HepG2 (cell line): ENCODE measurements around the gene KTN1. TPM values are rescaled to one million over a fixed set of nuclear protein-coding genes. Genes with fewer than 3 reads are reported as not detected.

Experiments
- ADNP ChIP-seq: sonication (generic); formaldehyde crosslinking; IDR thresholded peaks from 2 replicates; pipeline ENCODE4 v1.4.0; 2020; ENCODE audit warnings: missing genetic modification reagents
- FOXJ3 ChIP-seq: sonication (generic); formaldehyde crosslinking; IDR thresholded peaks from 2 replicates; pipeline ENCODE4 v1.4.0; 2020; ENCODE audit warnings: missing genetic modification reagents, mild to moderate bottlenecking, borderline replicate concordance
- HNF4G ChIP-seq, 2 experiments: sonication (generic) in 1 of 2; formaldehyde crosslinking in 1 of 2; IDR thresholded peaks; 2 replicates each; pipeline versions ENCODE4 v1.4.0 to v1.6.1; 2011 to 2020; ENCODE audit warnings: borderline replicate concordance in 2 of 2, low read depth in 2 of 2, mild to moderate bottlenecking in 2 of 2, low read length in 1 of 2, missing genetic modification reagents in 1 of 2, moderate library complexity in 1 of 2
- MEF2D ChIP-seq: sonication (generic); formaldehyde crosslinking; IDR thresholded peaks from 2 replicates; pipeline ENCODE4 v1.5.1; 2020; ENCODE audit warnings: mild to moderate bottlenecking, missing genetic modification reagents
- RELA ChIP-seq: sonication (generic); formaldehyde crosslinking; IDR thresholded peaks from 2 replicates; pipeline ENCODE4 v1.4.0; 2020; ENCODE audit warnings: missing genetic modification reagents
- SIX1 ChIP-seq: sonication (generic); formaldehyde crosslinking; IDR thresholded peaks from 2 replicates; pipeline ENCODE4 v1.4.0; 2020; ENCODE audit warnings: missing genetic modification reagents, borderline replicate concordance
- SKI ChIP-seq: fragments of 450-650 bp; IDR thresholded peaks from one replicate; pipeline ENCODE4 v1.6.1; 2018; ENCODE audit warnings: mild to moderate bottlenecking; ENCODE audit not compliant: partially characterized antibody
- SOX5 ChIP-seq: IDR thresholded peaks from 2 replicates; pipeline ENCODE4 v1.6.1; 2016; ENCODE audit warnings: borderline replicate concordance
- ZNF282 ChIP-seq: fragments of 450-650 bp; IDR thresholded peaks from 2 replicates; pipeline ENCODE4 v1.6.1; 2018; ENCODE audit not compliant: partially characterized antibody
- polyA plus RNA-seq, 8 experiments: library from polyadenylated mRNA; depleted of rRNA in 3 of 8; stranded (reverse) in 7 of 8; unstranded in 1 of 8; fragments of >200 nt; fragmentation: Illumina TruSeq in 4 of 8; extraction: Trizol in 4 of 8; gene quantifications; 2 replicates each; pipeline versions ENCODE4 v1.2.1 to v1.2.3, GENCODE V29; 2011 to 2016; ENCODE audit warnings: low read depth in 4 of 8, missing spikeins in 1 of 8, mixed read lengths in 1 of 8; ENCODE audit not compliant: insufficient read depth in 1 of 8
- total RNA-seq, 5 experiments: library from RNA; depleted of rRNA; stranded (reverse); fragments of >200 nt; fragmentation: Illumina TruSeq; extraction: Trizol; gene quantifications; 2 replicates each; pipeline ENCODE4 v1.2.3, GENCODE V29; 2016; ENCODE audit warnings: low read depth in 1 of 5
- TF ChIP-seq, protein P1 (sequence below): sonication (generic); formaldehyde crosslinking; conservative IDR thresholded peaks from 2 replicates; pipeline ENCODE4 v1.4.0; 2020; ENCODE audit warnings: missing genetic modification reagents
- TF ChIP-seq, protein P2 (sequence below): sonication (generic); formaldehyde crosslinking; IDR thresholded peaks from 2 replicates; pipeline ENCODE4 v1.5.1; 2020; ENCODE audit warnings: missing genetic modification reagents, mild to moderate bottlenecking, borderline replicate concordance
- TF ChIP-seq, protein P3 (sequence below): IDR thresholded peaks from 2 replicates; pipeline ENCODE4 v1.6.1; 2016; ENCODE audit warnings: control low read depth
- TF ChIP-seq, protein P4 (sequence below): sonication (generic); formaldehyde crosslinking; IDR thresholded peaks from 2 replicates; pipeline ENCODE4; 2020; ENCODE audit warnings: missing genetic modification reagents, mild to moderate bottlenecking, borderline replicate concordance
- TF ChIP-seq, protein P5 (sequence below): sonication (generic); formaldehyde crosslinking; IDR thresholded peaks from 2 replicates; pipeline ENCODE4 v1.8.0; 2022; ENCODE audit warnings: mild to moderate bottlenecking, missing genetic modification reagents, moderate library complexity
- TF ChIP-seq, protein P6 (sequence below): sonication (generic); formaldehyde crosslinking; IDR thresholded peaks from 2 replicates; pipeline ENCODE4 v1.4.0; 2020; ENCODE audit warnings: missing genetic modification reagents
- TF ChIP-seq, protein P7 (sequence below): IDR thresholded peaks from 2 replicates; pipeline ENCODE4 v1.6.1; 2016; ENCODE audit warnings: low read depth

KTN1 gene
- total and polyA plus RNA-seq, 2 of the 13 experiments (the other 11 are each of a cell fraction or from before 2014, with no cell fraction given) = 60.6 to 169 TPM

DNA sequence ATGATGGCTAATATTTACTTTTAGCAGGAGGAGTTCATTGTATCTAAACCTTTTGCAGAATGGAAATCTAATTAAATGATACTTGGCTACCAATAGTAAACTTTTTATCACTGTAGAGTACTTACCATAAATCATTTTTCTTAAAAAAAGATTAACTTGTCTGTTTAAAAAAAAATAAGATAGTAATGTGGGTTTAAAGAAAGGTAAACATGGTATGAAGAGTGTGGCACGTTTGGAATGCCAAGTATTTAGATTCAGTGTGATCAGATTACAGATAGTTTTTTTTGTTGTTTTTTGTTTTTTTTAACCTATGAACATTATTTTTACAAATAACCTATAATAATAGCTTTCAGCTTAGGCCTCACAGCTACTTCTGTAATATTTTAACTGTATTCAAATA is 25.8 kb downstream of the KTN1 start (continued):
- TF ChIP-seq, protein P1, sequence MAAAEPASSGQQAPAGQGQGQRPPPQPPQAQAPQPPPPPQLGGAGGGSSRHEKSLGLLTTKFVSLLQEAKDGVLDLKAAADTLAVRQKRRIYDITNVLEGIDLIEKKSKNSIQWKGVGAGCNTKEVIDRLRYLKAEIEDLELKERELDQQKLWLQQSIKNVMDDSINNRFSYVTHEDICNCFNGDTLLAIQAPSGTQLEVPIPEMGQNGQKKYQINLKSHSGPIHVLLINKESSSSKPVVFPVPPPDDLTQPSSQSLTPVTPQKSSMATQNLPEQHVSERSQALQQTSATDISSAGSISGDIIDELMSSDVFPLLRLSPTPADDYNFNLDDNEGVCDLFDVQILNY (CRISPR knock-in tag) = no peak
- TF ChIP-seq, protein P2, sequence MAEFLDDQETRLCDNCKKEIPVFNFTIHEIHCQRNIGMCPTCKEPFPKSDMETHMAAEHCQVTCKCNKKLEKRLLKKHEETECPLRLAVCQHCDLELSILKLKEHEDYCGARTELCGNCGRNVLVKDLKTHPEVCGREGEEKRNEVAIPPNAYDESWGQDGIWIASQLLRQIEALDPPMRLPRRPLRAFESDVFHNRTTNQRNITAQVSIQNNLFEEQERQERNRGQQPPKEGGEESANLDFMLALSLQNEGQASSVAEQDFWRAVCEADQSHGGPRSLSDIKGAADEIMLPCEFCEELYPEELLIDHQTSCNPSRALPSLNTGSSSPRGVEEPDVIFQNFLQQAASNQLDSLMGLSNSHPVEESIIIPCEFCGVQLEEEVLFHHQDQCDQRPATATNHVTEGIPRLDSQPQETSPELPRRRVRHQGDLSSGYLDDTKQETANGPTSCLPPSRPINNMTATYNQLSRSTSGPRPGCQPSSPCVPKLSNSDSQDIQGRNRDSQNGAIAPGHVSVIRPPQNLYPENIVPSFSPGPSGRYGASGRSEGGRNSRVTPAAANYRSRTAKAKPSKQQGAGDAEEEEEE = no peak
- TF ChIP-seq ADNP (CRISPR knock-in tag) (no peak), ZNF282 (no peak), SOX5 (CRISPR knock-in tag) (peak; percentile 41; the same call in 1 of the 2 replicates), SIX1 (CRISPR knock-in tag) (peak; percentile 97), HNF4G (IDR thresholded peaks at IDR 0.05; ENCODE audit: borderline replicate concordance, low read depth, low read length) (no peak), HNF4G (CRISPR knock-in tag; IDR thresholded peaks at IDR 0.05; ENCODE audit: borderline replicate concordance, low read depth) (no peak), FOXJ3 (CRISPR knock-in tag) (peak; percentile 56; the same call in 1 of the 2 replicates), MEF2D (CRISPR knock-in tag) (no peak), RELA (CRISPR knock-in tag) (no peak), SKI (no peak)
- TF ChIP-seq, protein P3, sequence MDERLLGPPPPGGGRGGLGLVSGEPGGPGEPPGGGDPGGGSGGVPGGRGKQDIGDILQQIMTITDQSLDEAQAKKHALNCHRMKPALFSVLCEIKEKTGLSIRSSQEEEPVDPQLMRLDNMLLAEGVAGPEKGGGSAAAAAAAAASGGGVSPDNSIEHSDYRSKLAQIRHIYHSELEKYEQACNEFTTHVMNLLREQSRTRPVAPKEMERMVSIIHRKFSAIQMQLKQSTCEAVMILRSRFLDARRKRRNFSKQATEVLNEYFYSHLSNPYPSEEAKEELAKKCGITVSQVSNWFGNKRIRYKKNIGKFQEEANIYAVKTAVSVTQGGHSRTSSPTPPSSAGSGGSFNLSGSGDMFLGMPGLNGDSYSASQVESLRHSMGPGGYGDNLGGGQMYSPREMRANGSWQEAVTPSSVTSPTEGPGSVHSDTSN (CRISPR knock-in tag) = no peak
- TF ChIP-seq, protein P4, sequence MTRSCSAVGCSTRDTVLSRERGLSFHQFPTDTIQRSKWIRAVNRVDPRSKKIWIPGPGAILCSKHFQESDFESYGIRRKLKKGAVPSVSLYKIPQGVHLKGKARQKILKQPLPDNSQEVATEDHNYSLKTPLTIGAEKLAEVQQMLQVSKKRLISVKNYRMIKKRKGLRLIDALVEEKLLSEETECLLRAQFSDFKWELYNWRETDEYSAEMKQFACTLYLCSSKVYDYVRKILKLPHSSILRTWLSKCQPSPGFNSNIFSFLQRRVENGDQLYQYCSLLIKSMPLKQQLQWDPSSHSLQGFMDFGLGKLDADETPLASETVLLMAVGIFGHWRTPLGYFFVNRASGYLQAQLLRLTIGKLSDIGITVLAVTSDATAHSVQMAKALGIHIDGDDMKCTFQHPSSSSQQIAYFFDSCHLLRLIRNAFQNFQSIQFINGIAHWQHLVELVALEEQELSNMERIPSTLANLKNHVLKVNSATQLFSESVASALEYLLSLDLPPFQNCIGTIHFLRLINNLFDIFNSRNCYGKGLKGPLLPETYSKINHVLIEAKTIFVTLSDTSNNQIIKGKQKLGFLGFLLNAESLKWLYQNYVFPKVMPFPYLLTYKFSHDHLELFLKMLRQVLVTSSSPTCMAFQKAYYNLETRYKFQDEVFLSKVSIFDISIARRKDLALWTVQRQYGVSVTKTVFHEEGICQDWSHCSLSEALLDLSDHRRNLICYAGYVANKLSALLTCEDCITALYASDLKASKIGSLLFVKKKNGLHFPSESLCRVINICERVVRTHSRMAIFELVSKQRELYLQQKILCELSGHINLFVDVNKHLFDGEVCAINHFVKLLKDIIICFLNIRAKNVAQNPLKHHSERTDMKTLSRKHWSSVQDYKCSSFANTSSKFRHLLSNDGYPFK (CRISPR knock-in tag) = no peak
- TF ChIP-seq, protein P5, sequence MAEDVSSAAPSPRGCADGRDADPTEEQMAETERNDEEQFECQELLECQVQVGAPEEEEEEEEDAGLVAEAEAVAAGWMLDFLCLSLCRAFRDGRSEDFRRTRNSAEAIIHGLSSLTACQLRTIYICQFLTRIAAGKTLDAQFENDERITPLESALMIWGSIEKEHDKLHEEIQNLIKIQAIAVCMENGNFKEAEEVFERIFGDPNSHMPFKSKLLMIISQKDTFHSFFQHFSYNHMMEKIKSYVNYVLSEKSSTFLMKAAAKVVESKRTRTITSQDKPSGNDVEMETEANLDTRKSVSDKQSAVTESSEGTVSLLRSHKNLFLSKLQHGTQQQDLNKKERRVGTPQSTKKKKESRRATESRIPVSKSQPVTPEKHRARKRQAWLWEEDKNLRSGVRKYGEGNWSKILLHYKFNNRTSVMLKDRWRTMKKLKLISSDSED (CRISPR knock-in tag) = no peak
- TF ChIP-seq, protein P6, sequence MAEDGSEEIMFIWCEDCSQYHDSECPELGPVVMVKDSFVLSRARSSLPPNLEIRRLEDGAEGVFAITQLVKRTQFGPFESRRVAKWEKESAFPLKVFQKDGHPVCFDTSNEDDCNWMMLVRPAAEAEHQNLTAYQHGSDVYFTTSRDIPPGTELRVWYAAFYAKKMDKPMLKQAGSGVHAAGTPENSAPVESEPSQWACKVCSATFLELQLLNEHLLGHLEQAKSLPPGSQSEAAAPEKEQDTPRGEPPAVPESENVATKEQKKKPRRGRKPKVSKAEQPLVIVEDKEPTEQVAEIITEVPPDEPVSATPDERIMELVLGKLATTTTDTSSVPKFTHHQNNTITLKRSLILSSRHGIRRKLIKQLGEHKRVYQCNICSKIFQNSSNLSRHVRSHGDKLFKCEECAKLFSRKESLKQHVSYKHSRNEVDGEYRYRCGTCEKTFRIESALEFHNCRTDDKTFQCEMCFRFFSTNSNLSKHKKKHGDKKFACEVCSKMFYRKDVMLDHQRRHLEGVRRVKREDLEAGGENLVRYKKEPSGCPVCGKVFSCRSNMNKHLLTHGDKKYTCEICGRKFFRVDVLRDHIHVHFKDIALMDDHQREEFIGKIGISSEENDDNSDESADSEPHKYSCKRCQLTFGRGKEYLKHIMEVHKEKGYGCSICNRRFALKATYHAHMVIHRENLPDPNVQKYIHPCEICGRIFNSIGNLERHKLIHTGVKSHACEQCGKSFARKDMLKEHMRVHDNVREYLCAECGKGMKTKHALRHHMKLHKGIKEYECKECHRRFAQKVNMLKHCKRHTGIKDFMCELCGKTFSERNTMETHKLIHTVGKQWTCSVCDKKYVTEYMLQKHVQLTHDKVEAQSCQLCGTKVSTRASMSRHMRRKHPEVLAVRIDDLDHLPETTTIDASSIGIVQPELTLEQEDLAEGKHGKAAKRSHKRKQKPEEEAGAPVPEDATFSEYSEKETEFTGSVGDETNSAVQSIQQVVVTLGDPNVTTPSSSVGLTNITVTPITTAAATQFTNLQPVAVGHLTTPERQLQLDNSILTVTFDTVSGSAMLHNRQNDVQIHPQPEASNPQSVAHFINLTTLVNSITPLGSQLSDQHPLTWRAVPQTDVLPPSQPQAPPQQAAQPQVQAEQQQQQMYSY (CRISPR knock-in tag) = no peak
- TF ChIP-seq, protein P7, sequence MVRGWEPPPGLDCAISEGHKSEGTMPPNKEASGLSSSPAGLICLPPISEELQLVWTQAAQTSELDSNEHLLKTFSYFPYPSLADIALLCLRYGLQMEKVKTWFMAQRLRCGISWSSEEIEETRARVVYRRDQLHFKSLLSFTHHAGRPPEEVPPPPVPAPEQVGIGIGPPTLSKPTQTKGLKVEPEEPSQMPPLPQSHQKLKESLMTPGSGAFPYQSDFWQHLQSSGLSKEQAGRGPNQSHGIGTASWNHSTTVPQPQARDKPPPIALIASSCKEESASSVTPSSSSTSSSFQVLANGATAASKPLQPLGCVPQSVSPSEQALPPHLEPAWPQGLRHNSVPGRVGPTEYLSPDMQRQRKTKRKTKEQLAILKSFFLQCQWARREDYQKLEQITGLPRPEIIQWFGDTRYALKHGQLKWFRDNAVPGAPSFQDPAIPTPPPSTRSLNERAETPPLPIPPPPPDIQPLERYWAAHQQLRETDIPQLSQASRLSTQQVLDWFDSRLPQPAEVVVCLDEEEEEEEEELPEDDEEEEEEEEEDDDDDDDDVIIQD (CRISPR knock-in tag) = peak; percentile 43; the same call in 1 of the 2 replicates
